ENCODE results near the gene OGDH. TPM values are rescaled to one million over a fixed set of nuclear protein-coding genes. Genes with fewer than 3 reads are reported as not detected.

Gene OGDH
- total RNA-seq, 4 donors from 2014 or later = 98.6 to 146 (median 127) TPM

DNA sequence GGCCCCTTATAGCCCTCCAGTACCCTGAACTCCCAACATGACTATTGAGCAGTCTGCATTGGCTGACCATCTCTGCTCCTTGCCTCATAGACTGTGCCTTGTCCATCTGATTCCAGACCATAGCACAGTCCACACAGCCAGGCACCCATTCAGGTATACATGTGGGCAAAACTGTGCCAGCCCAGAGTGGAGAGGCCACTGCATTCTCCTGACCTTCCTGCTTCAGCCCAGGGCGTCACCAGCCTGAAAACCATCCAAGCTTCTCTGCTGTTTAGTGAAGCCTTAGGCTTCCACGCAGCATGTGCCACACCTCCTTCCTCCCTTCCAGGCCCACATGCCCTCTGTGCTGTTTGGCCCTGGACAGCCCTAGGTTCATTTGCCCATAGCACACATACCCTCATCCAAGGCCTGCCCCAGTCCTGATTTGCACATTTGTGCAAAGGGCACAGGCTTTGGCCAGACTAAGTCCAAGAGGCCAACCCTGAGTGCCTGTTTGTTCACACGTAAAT is 43.2 kb upstream of the OGDH start:
- Histone ChIP-seq H3K4me1 (no peaks in the 10 kb centered on the region), H3K4me3 (no peak overlapping the region), H3K27ac (no peak overlapping the region), H3K27me3 (no peaks in the 10 kb centered on the region), H3K9me3 (no peaks in the 10 kb centered on the region), H3K36me3 (peaks cover 42% of the 10 kb centered on the region)
- TF ChIP-seq POLR2AphosphoS5 (IDR thresholded peaks at IDR 0.05) (no peak), EP300 (IDR thresholded peaks at IDR 0.05) (no peak), POLR2A (IDR thresholded peaks at IDR 0.05) (no peak)
- TF ChIP-seq, protein P1, sequence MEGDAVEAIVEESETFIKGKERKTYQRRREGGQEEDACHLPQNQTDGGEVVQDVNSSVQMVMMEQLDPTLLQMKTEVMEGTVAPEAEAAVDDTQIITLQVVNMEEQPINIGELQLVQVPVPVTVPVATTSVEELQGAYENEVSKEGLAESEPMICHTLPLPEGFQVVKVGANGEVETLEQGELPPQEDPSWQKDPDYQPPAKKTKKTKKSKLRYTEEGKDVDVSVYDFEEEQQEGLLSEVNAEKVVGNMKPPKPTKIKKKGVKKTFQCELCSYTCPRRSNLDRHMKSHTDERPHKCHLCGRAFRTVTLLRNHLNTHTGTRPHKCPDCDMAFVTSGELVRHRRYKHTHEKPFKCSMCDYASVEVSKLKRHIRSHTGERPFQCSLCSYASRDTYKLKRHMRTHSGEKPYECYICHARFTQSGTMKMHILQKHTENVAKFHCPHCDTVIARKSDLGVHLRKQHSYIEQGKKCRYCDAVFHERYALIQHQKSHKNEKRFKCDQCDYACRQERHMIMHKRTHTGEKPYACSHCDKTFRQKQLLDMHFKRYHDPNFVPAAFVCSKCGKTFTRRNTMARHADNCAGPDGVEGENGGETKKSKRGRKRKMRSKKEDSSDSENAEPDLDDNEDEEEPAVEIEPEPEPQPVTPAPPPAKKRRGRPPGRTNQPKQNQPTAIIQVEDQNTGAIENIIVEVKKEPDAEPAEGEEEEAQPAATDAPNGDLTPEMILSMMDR (IDR thresholded peaks at IDR 0.05) = no peak
- DNase-seq (ENCODE audit: low spot score in 2 of 2) = peak in 1 of 2 donors; percentile 59
- 66% methylated on average over 3 of the region's 3 CpGs for WGBS

DNA sequence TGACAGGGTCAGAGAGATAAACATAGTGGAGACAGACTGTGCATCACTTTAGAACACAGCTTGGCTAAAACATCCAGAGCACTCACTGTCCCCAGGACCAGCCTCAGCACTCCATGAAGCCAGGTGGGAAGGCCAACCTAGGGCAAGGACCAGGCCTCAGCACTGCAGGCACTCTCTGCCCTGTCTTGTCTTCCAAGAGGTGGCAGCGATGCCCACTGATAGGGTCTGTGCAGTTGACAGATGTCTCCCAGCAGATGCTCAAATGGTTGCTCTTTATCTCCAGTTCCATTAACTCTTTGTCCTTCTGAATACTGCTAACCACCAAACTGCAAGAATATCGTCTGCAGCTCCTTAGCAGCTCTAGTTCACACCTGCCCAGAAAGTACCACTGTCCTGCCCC is 41.8 kb upstream of the OGDH start:
- TF ChIP-seq, protein P1 (IDR thresholded peaks at IDR 0.05) = no peak
- TF ChIP-seq POLR2A (IDR thresholded peaks at IDR 0.05) = no peak
- TF ChIP-seq EP300 (IDR thresholded peaks at IDR 0.05) = no peak
- TF ChIP-seq POLR2AphosphoS5 (IDR thresholded peaks at IDR 0.05) = no peak

GRCh38 chr7:44565097-44565794 is 41.2 kb upstream of the OGDH start:
- TF ChIP-seq EP300 (IDR thresholded peaks at IDR 0.05) = no peak
- TF ChIP-seq, protein P1 (IDR thresholded peaks at IDR 0.05) = peak; percentile 92 to 98
- Histone ChIP-seq H3K27ac (no peak overlapping the region), H3K4me3 (no peak overlapping the region), H3K9me3 (no peaks in the 10 kb centered on the region), H3K4me1 (no peaks in the 10 kb centered on the region), H3K27me3 (no peaks in the 10 kb centered on the region), H3K36me3 (peaks cover 62% of the 10 kb centered on the region)
- 70% methylated on average over 10 of the region's 13 CpGs for WGBS
- DNase-seq (ENCODE audit: low spot score in 2 of 2) = peak in 1 of 2 donors; percentile 79

More for the DNA sequence above, 41.8 kb upstream of the OGDH start:
- 83% methylated on average over 1 of the region's 2 CpGs for WGBS
- no peaks in the 10 kb centered on the region for H3K9me3 ChIP-seq
- H3K4me3 ChIP-seq = no peak overlapping the region
- peaks cover 56% of the 10 kb centered on the region for H3K36me3 ChIP-seq
- peak in 1 of 2 donors; percentile 32 for DNase-seq (ENCODE audit: low spot score in 2 of 2)
- no peaks in the 10 kb centered on the region for H3K27me3 ChIP-seq
- H3K4me1 ChIP-seq = no peaks in the 10 kb centered on the region
- no peak overlapping the region for H3K27ac ChIP-seq

- 82% methylated on average over 12 of the region's 16 CpGs for whole genome bisulfite sequencing
- DNase-seq (ENCODE audit: low spot score in 2 of 2) = peak in 1 of 2 donors; percentile 47
- no peaks in the 10 kb centered on the region for H3K9me3 ChIP-seq
- H3K27me3 ChIP-seq = no peaks in the 10 kb centered on the region
- no peaks in the 10 kb centered on the region for H3K4me1 ChIP-seq
- H3K4me3 ChIP-seq = no peak overlapping the region
- H3K36me3 ChIP-seq = peaks cover 70% of the 10 kb centered on the region
- no peak for TF ChIP-seq EP300 (IDR thresholded peaks at IDR 0.05)
- no peak for TF ChIP-seq POLR2AphosphoS5 (IDR thresholded peaks at IDR 0.05)
- TF ChIP-seq, protein P1 (IDR thresholded peaks at IDR 0.05) = peak in 1 of 2 donors; percentile 12
- H3K27ac ChIP-seq = no peak overlapping the region
Measured at GRCh38 chr7:44565795-44566559, 40.5 kb upstream of the OGDH start.

DNA sequence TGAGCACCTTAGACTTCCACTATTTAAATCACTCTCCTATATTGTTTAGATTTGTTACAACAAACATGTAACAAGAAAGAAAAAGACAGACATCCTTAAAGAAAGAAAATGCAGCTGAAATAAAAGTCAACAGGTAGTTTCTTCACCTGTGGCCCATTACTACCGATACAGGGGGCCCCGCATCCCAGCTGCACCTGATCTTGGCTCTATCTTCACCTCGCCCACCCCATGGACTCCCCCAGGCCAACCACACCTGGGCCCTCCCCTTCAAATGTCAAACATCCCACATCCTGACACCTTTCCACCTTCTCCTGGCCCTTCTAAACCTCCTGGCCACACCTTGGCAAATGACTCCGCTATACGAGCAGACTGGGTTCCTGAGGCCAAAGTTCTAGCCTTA is 39.7 kb upstream of the OGDH start:
- WGBS = 88% methylated on average over 5 of the region's 5 CpGs
- Histone ChIP-seq H3K9me3 (no peaks in the 10 kb centered on the region), H3K4me1 (no peaks in the 10 kb centered on the region), H3K27ac (no peak overlapping the region), H3K27me3 (no peaks in the 10 kb centered on the region), H3K4me3 (no peak overlapping the region), H3K36me3 (peaks cover 77% of the 10 kb centered on the region)
- DNase-seq (ENCODE audit: low spot score in 2 of 2) = peak in 1 of 2 donors; percentile 71
- TF ChIP-seq POLR2A (IDR thresholded peaks at IDR 0.05) (no peak), POLR2AphosphoS5 (IDR thresholded peaks at IDR 0.05) (no peak), EP300 (IDR thresholded peaks at IDR 0.05) (no peak)
- TF ChIP-seq, protein P1 (IDR thresholded peaks at IDR 0.05) = no peak

All from suprapubic skin (tissue), 4 donors.